Mesendoderm (in vitro differentiated cells): ENCODE results near the gene DACT3.

Source experiments
- DNase-seq: peaks from one replicate; pipeline ENCODE4 v3.0.0; 2013
- H2AK5ac ChIP-seq: 2 replicates; pipeline ENCODE4 v1.6.1; 2013; ENCODE audit warnings: low read length, inconsistent platforms
- H2BK120ac ChIP-seq: 2 replicates; pipeline ENCODE4 v1.6.1; 2013; ENCODE audit warnings: low read depth, mild to moderate bottlenecking, low read length, moderate library complexity, mixed read lengths
- H2BK15ac ChIP-seq: replicated peaks from 2 replicates; pipeline ENCODE4 v1.6.1; 2013; ENCODE audit warnings: low read depth, mild to moderate bottlenecking, moderate library complexity
- H2BK5ac ChIP-seq: 2 replicates; pipeline ENCODE4 v1.6.1; 2013; ENCODE audit warnings: low read length, inconsistent platforms
- H3K18ac ChIP-seq: 2 replicates; pipeline ENCODE4 v1.6.1; 2013; ENCODE audit warnings: mild to moderate bottlenecking, low read length, mixed read lengths
- H3K23ac ChIP-seq: one replicate; pipeline ENCODE4 v1.6.1; 2013; ENCODE audit warnings: low read length
- H3K27ac ChIP-seq: 2 replicates; pipeline ENCODE4 v1.5.1; 2013; ENCODE audit warnings: low read depth, mild to moderate bottlenecking, inconsistent platforms, low read length, moderate library complexity
- H3K27me3 ChIP-seq: 2 replicates; pipeline ENCODE4 v1.6.1; 2013; ENCODE audit warnings: low read length, control low read depth, mild to moderate bottlenecking, inconsistent platforms; ENCODE audit not compliant: insufficient read depth, poor library complexity
- H3K36me3 ChIP-seq: 2 replicates; pipeline ENCODE4 v1.6.1; 2013; ENCODE audit warnings: low read length, inconsistent platforms; ENCODE audit not compliant: control insufficient read depth, insufficient read depth
- H3K4ac ChIP-seq: one replicate; pipeline ENCODE4 v1.6.1; 2013; ENCODE audit warnings: low read depth, mild to moderate bottlenecking, low read length, moderate library complexity
- H3K4me1 ChIP-seq: 2 replicates; pipeline ENCODE4 v1.6.1; 2013; ENCODE audit warnings: low read depth, low read length, inconsistent platforms; ENCODE audit not compliant: control insufficient read depth
- H3K4me2 ChIP-seq: 2 replicates; pipeline ENCODE4 v1.6.1; 2013; ENCODE audit warnings: low read length
- H3K4me3 ChIP-seq: 2 replicates; pipeline ENCODE4 v1.5.1; 2013; ENCODE audit warnings: mild to moderate bottlenecking, low read length
- H3K56ac ChIP-seq: one replicate; pipeline ENCODE4 v1.6.1; 2013; ENCODE audit warnings: low read length
- H3K79me1 ChIP-seq: 2 replicates; pipeline ENCODE4 v1.6.1; 2013; ENCODE audit warnings: low read length, inconsistent platforms
- H3K79me2 ChIP-seq: 2 replicates; pipeline ENCODE4 v1.6.1; 2013; ENCODE audit warnings: mild to moderate bottlenecking, low read length; ENCODE audit not compliant: control insufficient read depth, insufficient read depth
- H3K9ac ChIP-seq: 2 replicates; pipeline ENCODE4 v1.6.1; 2013; ENCODE audit warnings: low read length, inconsistent platforms
- H4K5ac ChIP-seq: one replicate; pipeline ENCODE4 v1.6.1; 2013; ENCODE audit warnings: low read length
- H4K8ac ChIP-seq: one replicate; pipeline ENCODE4 v1.6.1; 2013; ENCODE audit warnings: low read depth, mild to moderate bottlenecking, control low read depth, low read length, moderate library complexity
- WGBS: extraction: QIAGEN DNeasy Blood & Tissue Kit; methylation state at CpG from one replicate; pipeline ENCODE4 v1.1.7; 2013; ENCODE audit warnings: low lambda C conversion rate, missing lambda C conversion rate; ENCODE audit not compliant: insufficient coverage; ENCODE audit errors: extremely low coverage; 5-methylcytosine and 5-hydroxymethylcytosine counted together

Gene DACT3

DNA sequence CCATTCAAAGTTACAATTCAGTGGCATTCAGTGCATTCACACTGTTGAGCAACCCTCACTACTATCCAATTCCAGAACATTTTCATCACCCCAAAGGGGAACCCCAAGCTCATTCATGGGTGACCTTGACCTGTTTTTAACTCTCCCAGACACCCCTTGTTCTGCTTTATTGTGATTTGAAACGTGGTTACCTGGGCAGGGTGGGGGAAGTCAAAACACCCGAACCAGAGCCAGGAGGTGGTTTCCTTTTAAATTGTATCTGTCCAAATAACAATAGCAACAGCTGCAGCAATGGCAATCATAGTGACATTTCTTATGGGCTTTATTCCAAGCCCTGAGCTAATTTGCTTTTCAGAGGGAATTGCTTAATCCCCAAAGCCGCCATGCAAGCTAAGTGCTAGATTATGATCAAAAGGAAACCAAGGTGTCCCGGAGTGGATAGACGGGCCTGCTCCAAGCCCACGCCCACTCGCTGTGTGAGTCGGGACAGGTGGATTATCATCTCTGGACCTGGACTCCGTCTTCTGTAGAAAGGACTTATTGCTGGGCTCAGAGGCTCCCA lies 42.2 kb downstream of the DACT3 start:
- Histone ChIP-seq H3K23ac (no peak overlapping the region), H3K27ac (no peak overlapping the region), H4K8ac (no peak overlapping the region), H3K27me3 (no peaks in the 10 kb centered on the region), H2BK5ac (no peak overlapping the region), H3K79me1 (no peaks in the 10 kb centered on the region), H3K9ac (no peak overlapping the region), H3K36me3 (no peaks in the 10 kb centered on the region), H3K56ac (no peak overlapping the region), H2BK15ac (no peak overlapping the region), H3K4me3 (no peak overlapping the region), H3K18ac (no peak overlapping the region), H3K4ac (no peak overlapping the region), H2AK5ac (no peak overlapping the region), H3K4me1 (peaks cover 2% of the 10 kb centered on the region), H3K4me2 (no peak overlapping the region), H4K5ac (no peak overlapping the region), H2BK120ac (no peak overlapping the region), H3K79me2 (no peaks in the 10 kb centered on the region)
- no peak for DNase-seq
- no CpG with 5 or more reads among the region's 9 CpGs for WGBS

DNA sequence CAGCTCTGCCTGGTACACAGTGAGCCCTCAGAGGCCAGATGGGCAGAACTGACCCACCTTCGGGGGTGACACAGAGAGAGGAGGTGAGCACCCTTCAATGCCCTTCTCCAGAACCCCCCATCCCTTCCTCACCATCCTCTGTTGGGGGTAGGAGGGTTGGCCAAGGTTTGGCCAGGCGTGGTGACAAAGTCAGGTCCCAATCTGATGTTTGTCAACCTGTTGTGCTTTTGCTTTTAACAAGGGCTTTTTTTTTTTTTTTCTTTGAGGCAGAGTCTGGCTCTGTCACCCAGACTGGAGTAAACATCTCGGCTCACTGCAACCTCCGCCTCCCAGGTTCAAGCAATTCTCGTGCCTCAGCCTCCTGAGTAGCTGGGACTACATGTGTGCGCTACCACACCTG lies 43.4 kb downstream of the DACT3 start:
- Histone ChIP-seq H3K4me3 (no peak overlapping the region), H3K27me3 (no peaks in the 10 kb centered on the region), H3K23ac (no peak overlapping the region), H3K56ac (no peak overlapping the region), H3K4ac (no peak overlapping the region), H4K5ac (no peak overlapping the region), H3K79me2 (no peaks in the 10 kb centered on the region), H3K18ac (no peak overlapping the region), H2BK15ac (no peak overlapping the region), H3K79me1 (no peaks in the 10 kb centered on the region), H3K36me3 (no peaks in the 10 kb centered on the region), H3K4me2 (no peak overlapping the region), H2BK5ac (no peak overlapping the region), H3K9ac (no peak overlapping the region), H4K8ac (no peak overlapping the region), H3K27ac (no peak overlapping the region), H2AK5ac (no peak overlapping the region), H2BK120ac (no peak overlapping the region), H3K4me1 (peaks cover 2% of the 10 kb centered on the region)
- no peak for DNase-seq
- no CpG with 5 or more reads among the region's 6 CpGs for WGBS

DNA sequence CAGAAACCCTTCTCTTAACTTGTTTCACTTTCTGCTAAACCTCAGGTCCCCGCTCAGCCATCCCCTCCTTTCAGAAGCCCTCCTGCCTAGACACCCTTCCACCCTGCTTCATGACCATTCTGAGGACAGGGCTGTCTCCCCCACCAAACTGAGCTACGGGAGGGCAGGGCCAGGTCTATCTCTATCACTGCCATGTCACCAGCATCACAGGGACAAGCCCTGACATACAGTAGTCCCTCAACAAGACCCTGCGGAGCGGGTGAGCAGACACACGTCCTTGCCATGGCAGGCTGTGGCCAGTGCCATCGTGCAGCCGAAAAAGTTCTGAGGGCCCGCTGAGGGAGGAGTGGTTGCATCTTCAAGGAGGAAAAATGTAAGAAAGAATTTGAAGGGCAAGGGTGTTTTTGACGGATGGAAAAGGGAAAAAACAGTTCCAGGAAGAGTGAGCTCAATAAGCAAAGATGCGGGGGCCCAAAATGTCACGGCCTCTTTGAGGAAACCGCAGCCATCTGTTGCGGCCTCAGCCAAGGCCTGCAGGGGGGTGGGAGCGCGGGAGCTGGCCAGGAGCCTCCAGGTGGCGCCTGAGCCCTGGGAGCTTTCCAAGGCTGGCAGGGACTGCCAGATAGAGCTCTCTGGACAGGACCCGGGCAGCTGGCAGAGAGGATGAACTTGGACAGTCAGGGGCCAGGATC lies 44.2 kb downstream of the DACT3 start:
- H4K5ac ChIP-seq: no peak overlapping the region
- DNase-seq: peak; percentile 73
- peaks cover 2% of the 10 kb centered on the region for H3K4me1 ChIP-seq
- H3K23ac ChIP-seq: peak overlapping the region; percentile 80
- no peak overlapping the region for H3K4me3 ChIP-seq
- H3K27ac ChIP-seq: no peak overlapping the region
- H3K4ac ChIP-seq: no peak overlapping the region
- H3K4me2 ChIP-seq: no peak overlapping the region
- H3K9ac ChIP-seq: no peak overlapping the region
- no peaks in the 10 kb centered on the region for H3K79me1 ChIP-seq
- no peaks in the 10 kb centered on the region for H3K27me3 ChIP-seq
- no peak overlapping the region for H2BK15ac ChIP-seq
- no peaks in the 10 kb centered on the region for H3K79me2 ChIP-seq
- H3K36me3 ChIP-seq: no peaks in the 10 kb centered on the region
- H3K56ac ChIP-seq: peak overlapping the region; percentile 64
- H2AK5ac ChIP-seq: no peak overlapping the region
- no CpG with 5 or more reads among the region's 17 CpGs for WGBS
- H4K8ac ChIP-seq: no peak overlapping the region
- H2BK120ac ChIP-seq: no peak overlapping the region
- no peak overlapping the region for H2BK5ac ChIP-seq
- H3K18ac ChIP-seq: no peak overlapping the region

DNA sequence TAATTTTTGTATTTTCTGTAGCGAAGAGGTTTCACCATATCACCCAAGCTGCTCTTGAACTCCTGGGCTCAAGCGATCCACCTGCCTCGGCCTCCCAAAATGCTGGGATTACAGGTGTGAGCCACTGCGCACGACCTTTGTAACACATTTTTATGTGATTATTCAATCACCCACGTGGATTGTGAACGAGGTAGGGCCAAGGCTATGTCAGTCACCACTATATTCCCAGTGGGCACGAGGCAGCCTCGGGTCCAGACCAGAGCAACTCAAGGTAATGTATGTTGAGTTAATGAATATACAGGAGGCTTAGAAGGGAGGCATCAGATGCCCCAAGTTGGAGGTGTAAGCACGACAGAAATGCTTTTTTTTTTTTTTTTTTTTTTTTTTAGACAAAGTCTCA lies 45.0 kb downstream of the DACT3 start:
- Histone ChIP-seq H3K4me1 (no peaks in the 10 kb centered on the region), H3K18ac (no peak overlapping the region), H3K4ac (no peak overlapping the region), H3K9ac (no peak overlapping the region), H2AK5ac (no peak overlapping the region), H2BK5ac (no peak overlapping the region), H3K23ac (no peak overlapping the region), H2BK15ac (no peak overlapping the region), H4K8ac (no peak overlapping the region), H3K4me3 (no peak overlapping the region), H3K27ac (no peak overlapping the region), H3K56ac (no peak overlapping the region), H3K79me2 (no peaks in the 10 kb centered on the region), H2BK120ac (no peak overlapping the region), H4K5ac (no peak overlapping the region), H3K36me3 (no peaks in the 10 kb centered on the region), H3K79me1 (no peaks in the 10 kb centered on the region), H3K27me3 (no peaks in the 10 kb centered on the region), H3K4me2 (no peak overlapping the region)
- DNase-seq: no peak
- WGBS: no CpG with 5 or more reads among the region's 10 CpGs

DNA sequence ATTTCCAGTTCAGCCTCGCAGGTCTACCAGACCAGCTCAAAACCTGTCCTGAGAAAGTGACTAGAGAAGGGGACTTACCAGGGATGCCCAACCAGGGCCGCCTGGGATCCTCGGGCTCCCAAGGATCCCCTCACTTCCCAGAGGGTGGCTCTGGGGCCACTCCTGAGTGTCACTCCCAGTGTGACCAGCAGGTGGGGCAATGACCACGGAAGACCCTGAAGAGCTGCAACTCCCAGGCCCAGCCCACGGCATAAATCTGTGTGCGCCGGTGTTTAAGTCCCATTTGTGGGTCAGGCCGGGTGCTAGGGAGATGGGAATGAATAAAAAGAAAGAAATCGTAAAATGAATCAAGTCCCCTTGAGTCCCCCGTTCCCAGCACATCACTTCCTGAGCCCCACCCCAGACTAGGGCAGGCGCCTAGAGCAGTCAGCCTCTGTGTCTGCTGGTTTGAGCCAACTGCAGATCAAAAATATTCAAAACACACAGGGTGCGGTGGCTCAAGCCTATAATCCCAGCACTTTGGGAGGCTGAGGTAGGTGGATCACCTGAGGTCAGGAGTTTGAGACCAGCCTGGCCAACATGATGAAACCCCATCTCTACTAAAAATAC lies 46.8 kb downstream of the DACT3 start:
- H3K27ac ChIP-seq: no peak overlapping the region
- H3K36me3 ChIP-seq: peaks cover 5% of the 10 kb centered on the region
- no peak overlapping the region for H2BK120ac ChIP-seq
- H3K56ac ChIP-seq: no peak overlapping the region
- H3K23ac ChIP-seq: no peak overlapping the region
- no peak overlapping the region for H4K5ac ChIP-seq
- no peak overlapping the region for H4K8ac ChIP-seq
- no peak overlapping the region for H2AK5ac ChIP-seq
- H2BK5ac ChIP-seq: no peak overlapping the region
- H3K4me2 ChIP-seq: no peak overlapping the region
- no peak overlapping the region for H3K9ac ChIP-seq
- no peaks in the 10 kb centered on the region for H3K27me3 ChIP-seq
- peak; percentile 80 for DNase-seq
- H3K18ac ChIP-seq: no peak overlapping the region
- no peak overlapping the region for H3K4me3 ChIP-seq
- H3K79me1 ChIP-seq: no peaks in the 10 kb centered on the region
- H3K4me1 ChIP-seq: no peaks in the 10 kb centered on the region
- H3K79me2 ChIP-seq: no peaks in the 10 kb centered on the region
- no peak overlapping the region for H3K4ac ChIP-seq
- H2BK15ac ChIP-seq: no peak overlapping the region
- WGBS: no CpG with 5 or more reads among the region's 12 CpGs
